SU-DHL-6 (cell line): ENCODE results near the gene HES7.

Source experiments
- H2AFZ ChIP-seq: fragments of 200-600 bp; sonication (generic); 2 replicates; pipeline ENCODE4 v1.6.1; 2014; ENCODE audit warnings: low read depth, mild to moderate bottlenecking, moderate library complexity, mixed read lengths, antibody characterized with exemption, low read length; ENCODE audit not compliant: severe bottlenecking
- H3F3A ChIP-seq: fragments of 200-600 bp; shearing (Covaris generic); 2 replicates; pipeline ENCODE4 v1.6.0; 2016; ENCODE audit warnings: antibody characterized with exemption, mild to moderate bottlenecking; ENCODE audit not compliant: insufficient read depth
- H3K27ac ChIP-seq: fragments of 200-600 bp; sonication (generic); 2 replicates; pipeline ENCODE4 v1.5.1; 2016; ENCODE audit warnings: low read depth, mild to moderate bottlenecking, low read length, moderate library complexity, mixed read lengths
- H3K27me3 ChIP-seq: fragments of 200-600 bp; sonication (generic), shearing (Covaris generic); 2 replicates; pipeline ENCODE4 v1.6.0; 2014; ENCODE audit warnings: mild to moderate bottlenecking, low read length
- H3K36me3 ChIP-seq: fragments of 200-600 bp; sonication (generic); 2 replicates; pipeline ENCODE4 v1.6.1; 2014; ENCODE audit warnings: mild to moderate bottlenecking, low read length, mixed read lengths
- H3K4me2 ChIP-seq: fragments of 300-600, 200-600 bp; shearing (Covaris generic), sonication (generic); 2 replicates; pipeline ENCODE4 v1.6.0; 2014; ENCODE audit warnings: low read length, low read depth, mild to moderate bottlenecking; ENCODE audit not compliant: poor library complexity, severe bottlenecking
- H3K4me3 ChIP-seq: fragments of 200-600 bp; sonication (generic); 2 replicates; pipeline ENCODE4 v1.5.1; 2014; ENCODE audit warnings: antibody characterized with exemption, low read length, mild to moderate bottlenecking, mixed read lengths; ENCODE audit not compliant: insufficient read depth, poor library complexity, severe bottlenecking
- H3K79me2 ChIP-seq: fragments of 200-600 bp; sonication (generic); 2 replicates; pipeline ENCODE4 v1.6.1; 2014; ENCODE audit warnings: mild to moderate bottlenecking, low read length, moderate library complexity; ENCODE audit not compliant: insufficient read depth
- H3K9ac ChIP-seq: fragments of 200-600 bp; sonication (generic); 2 replicates; pipeline ENCODE4 v1.7.0; 2014; ENCODE audit warnings: mild to moderate bottlenecking, low read length
- H3K9me2 ChIP-seq: fragments of 200-600 bp; sonication (generic); replicated peaks from 2 replicates; pipeline ENCODE4 v1.6.1; 2014; ENCODE audit warnings: low read length; ENCODE audit not compliant: insufficient read depth
- H3K9me3 ChIP-seq: fragments of 200-600 bp; sonication (generic); 2 replicates; pipeline ENCODE4 v1.6.1; 2014; ENCODE audit warnings: low read length, mixed read lengths; ENCODE audit not compliant: insufficient read depth
- H4K20me1 ChIP-seq: fragments of 200-600 bp; sonication (generic); 2 replicates; pipeline ENCODE4 v1.6.1; 2014; ENCODE audit warnings: low read depth, mild to moderate bottlenecking, antibody characterized with exemption, low read length, moderate library complexity, mixed read lengths
- CTCF ChIP-seq: fragments of 200-600 bp; sonication (generic); IDR thresholded peaks from one replicate; pipeline ENCODE4 v1.5.1; 2017; ENCODE audit warnings: antibody characterized with exemption, mild to moderate bottlenecking, low read length, moderate library complexity; ENCODE audit not compliant: insufficient read depth, poor library complexity, severe bottlenecking
- EZH2phosphoT487 ChIP-seq: fragments of 200-600 bp; sonication (generic), shearing (Covaris generic); conservative IDR thresholded peaks from 2 replicates; pipeline ENCODE4 v1.6.1; 2018; ENCODE audit warnings: mild to moderate bottlenecking, antibody characterized with exemption, low read length, moderate library complexity, mixed read lengths

The HES7 gene

DNA sequence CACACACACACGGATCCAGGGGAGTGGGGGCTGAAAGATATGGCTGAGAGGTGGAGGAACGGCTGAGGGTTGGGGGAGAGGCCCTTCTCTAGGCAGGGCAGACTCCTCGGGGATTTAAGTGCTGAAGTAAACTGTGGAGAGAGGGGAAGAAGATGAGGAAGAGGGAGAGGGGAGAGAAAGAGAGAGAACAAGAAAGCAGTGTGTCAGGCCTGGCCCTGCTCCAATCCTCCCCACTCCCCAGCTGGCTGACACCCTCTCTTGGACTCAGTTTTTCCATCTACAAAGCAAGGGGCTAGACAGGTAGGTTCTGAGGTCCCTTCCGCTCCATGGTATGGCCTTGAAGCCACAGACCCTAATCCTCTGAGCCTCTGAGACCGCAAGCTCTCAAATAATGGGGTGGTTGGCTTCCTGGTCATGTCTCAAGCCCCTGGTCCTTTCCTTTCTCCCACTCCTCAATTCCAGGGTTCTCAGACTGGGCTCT, 36.9 kb upstream of the HES7 start:
- TF ChIP-seq EZH2phosphoT487 (no peak), CTCF (no peak)
- Histone ChIP-seq H3F3A (peaks cover 20% of the 10 kb centered on the region), H3K9me2 (no peaks in the 10 kb centered on the region), H4K20me1 (no peaks in the 10 kb centered on the region), H2AFZ (no peak overlapping the region), H3K9ac (0 out of 2 replicates have a peak overlapping the region, but pooled peaks have one; percentile 99), H3K27me3 (no peaks in the 10 kb centered on the region), H3K4me2 (peak overlapping the region; percentile 80), H3K4me3 (no peak overlapping the region), H3K36me3 (no peaks in the 10 kb centered on the region), H3K27ac (peak overlapping the region; percentile 20; the same call in 1 of the 2 replicates), H3K9me3 (no peaks in the 10 kb centered on the region), H3K79me2 (peaks cover 13% of the 10 kb centered on the region)

GRCh38 chr17:8160224-8160577, 36.3 kb upstream of the HES7 start:
- Histone ChIP-seq H3K4me3 (no peak overlapping the region), H3K9me2 (no peaks in the 10 kb centered on the region), H2AFZ (no peak overlapping the region), H3K27ac (no peak overlapping the region), H3K4me2 (peak overlapping the region; percentile 80), H3F3A (peaks cover 20% of the 10 kb centered on the region), H4K20me1 (no peaks in the 10 kb centered on the region), H3K9me3 (no peaks in the 10 kb centered on the region), H3K79me2 (peaks cover 16% of the 10 kb centered on the region), H3K27me3 (no peaks in the 10 kb centered on the region), H3K36me3 (no peaks in the 10 kb centered on the region), H3K9ac (no peak overlapping the region)
- TF ChIP-seq CTCF = no peak
- TF ChIP-seq EZH2phosphoT487 = no peak

DNA sequence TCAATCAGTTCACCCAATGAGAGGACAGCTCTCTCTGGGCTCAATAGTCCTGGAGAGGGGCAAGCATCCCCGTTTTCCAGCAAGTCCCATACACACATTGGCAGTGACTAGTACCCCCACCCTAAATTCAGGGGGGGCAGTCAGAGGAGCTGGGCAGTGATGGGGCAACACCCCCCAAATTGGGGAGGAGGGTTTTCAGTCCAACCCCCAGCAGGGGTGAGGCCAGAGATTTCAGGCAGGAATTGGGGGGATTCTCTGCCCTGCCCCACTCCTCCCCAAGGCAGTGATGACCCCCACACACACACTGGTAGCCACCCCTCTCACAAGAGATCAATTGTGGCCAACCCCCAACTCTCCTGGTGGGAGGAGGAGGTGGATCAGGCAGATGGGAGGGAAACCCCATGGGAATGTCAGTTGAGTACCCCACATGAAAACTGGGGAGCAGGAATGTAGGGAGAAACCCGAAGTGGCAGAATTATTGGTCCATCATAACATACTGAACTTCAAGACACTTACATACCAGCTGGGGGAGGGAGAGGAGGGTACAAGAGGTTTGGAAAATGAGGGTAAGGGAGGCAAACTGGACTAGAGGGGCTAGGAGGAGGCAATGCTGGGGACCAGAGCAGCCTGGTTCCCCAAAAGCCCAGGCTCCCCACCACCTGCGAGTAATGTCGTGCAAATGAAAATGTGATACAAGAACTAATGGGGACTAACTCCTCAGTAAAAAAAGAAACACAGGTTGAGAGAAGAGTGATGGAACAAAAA, 35.7 kb upstream of the HES7 start:
- H3K9me3 ChIP-seq = no peaks in the 10 kb centered on the region
- H3K4me2 ChIP-seq = no peak overlapping the region
- H3K79me2 ChIP-seq = peaks cover 16% of the 10 kb centered on the region
- no peak overlapping the region for H3K9ac ChIP-seq
- H3K9me2 ChIP-seq = no peaks in the 10 kb centered on the region
- H3K27me3 ChIP-seq = no peaks in the 10 kb centered on the region
- TF ChIP-seq CTCF = no peak
- TF ChIP-seq EZH2phosphoT487 = no peak
- H3K36me3 ChIP-seq = no peaks in the 10 kb centered on the region
- peaks cover 20% of the 10 kb centered on the region for H3F3A ChIP-seq
- no peaks in the 10 kb centered on the region for H4K20me1 ChIP-seq
- no peak overlapping the region for H2AFZ ChIP-seq
- H3K4me3 ChIP-seq = no peak overlapping the region
- H3K27ac ChIP-seq = no peak overlapping the region
